Renal cortex interstitium (tissue), 11 donors: ENCODE measurements around the gene PASK. TPM values are rescaled to one million over a fixed set of nuclear protein-coding genes. Genes with fewer than 3 reads are reported as not detected.
"Not testable (repeated sequence)": the region's sequence is repeated elsewhere in the genome, so short reads cannot be mapped to it uniquely, and the experiment has no call there.

Experiments used
- DNase-seq, 11 donors: peaks; one replicate each; pipeline ENCODE4 v3.0.0-alpha.2; 2013; ENCODE audit warnings: low read depth in 9 of 11, low spot score in 4 of 11; ENCODE audit errors: extremely low read depth in 1 of 11
- polyA plus RNA-seq, 3 donors: library from polyadenylated mRNA; unstranded; fragments of 120-200 nt; gene quantifications; one replicate each; pipeline ENCODE4 v1.2.1, GENCODE V29; 2013; ENCODE audit not compliant: insufficient read length in 3 of 3

PASK gene
- polyA plus RNA-seq, 3 donors: 14.4 to 28.9 (median 16.2) TPM

DNA sequence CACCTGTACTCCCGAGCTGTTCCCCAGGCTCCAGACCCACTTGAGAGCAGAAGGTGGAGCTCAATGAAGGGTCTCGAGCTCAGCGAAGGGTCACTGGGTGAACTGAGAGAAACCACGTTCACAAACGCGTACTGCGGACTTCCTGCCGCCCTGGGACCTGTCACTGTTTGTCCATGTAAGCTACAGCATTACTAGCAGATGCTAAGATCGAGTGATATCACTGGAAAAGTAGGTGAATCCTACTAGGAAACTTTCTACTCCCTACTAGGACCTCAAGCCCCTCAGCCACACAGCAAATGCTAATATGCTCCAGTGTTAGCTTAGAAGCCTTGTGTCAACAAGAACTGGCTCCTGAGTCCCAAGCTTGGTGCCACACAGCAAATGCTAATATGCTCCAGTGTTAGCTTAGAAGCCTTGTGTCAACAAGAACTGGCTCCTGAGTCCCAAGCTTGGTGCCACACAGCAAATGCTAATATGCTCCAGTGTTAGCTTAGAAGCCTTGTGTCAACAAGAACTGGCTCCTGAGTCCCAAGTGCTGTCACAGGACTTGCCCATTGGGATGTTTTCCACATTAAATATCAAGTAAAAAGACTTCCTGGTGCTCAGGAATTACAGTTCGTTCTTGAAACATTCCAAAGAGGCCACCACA is 56.0 kb downstream of the PASK start:
- DNase-seq: not testable (repeated sequence)

DNA sequence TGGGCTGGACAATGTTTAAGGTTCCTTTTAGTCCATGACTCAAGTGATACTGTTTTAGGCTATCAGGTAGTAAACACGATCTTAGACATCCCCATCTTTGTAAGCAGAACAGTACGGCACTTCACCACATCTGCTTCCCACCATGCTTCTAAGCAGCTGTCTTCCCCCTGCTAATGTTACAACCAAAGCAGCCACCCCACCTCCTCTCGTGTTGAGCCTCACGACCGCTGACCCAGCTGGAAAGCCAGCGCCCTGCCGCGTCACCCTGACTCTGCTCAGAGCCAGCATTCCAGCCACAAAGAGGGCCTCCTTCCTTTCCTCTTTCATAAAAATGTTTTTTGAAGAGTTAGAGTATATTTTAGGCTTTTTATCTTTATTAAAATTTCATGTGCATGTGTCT is 56.6 kb downstream of the PASK start:
- DNase-seq: no peak

DNA sequence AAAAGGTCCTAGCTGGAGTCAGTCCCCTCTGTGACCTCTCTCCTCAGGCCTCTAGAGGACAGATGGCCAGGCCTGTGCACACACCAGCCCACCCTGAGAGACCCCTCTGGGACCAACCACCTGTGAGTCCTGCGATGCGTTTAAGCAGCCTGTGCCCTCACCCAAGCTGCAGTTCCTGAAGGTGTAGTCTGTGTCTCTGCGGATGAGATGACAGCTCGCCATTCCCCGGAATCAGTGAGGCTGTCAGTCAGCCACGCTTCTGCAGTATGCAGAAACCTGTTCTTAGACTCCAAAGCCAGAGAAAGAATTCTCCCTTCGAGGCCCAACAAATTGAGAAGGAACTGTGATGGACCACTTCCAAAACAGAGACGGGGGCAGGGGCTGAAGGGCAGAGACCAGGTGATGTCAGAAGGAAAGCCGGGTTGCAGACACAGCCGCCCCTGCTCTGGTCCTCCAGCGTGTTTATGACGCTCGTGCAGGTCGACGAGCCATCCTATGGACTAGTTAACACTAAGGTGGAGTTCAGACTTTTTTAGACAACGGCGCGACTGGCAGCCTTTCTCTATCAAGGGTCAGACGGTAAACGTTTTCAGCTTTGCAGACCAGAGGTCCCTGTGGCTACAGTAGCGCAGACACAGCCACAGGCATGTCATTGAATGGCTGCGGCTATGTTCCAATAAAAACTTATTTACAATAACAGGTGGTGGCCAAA is 57.4 kb downstream of the PASK start:
- no peak for DNase-seq

DNA sequence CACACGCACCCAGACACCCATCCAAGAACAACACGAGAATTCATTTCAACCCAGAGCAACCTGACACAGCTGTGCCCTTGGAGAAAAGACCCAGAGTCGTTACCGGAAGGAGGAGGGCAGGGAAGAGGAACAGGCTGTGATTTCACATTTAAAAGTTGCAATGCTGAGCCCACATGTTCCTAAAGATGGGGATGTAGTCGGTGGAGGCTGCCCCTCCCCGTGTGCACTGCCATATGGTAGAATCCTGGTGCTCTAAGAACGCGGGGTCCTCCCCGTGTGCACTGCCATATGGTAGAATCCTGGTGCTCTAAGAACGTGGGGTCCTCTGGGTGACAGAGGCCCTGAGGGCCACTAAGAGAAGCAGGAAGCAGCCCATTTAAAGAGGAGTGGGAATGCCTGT is 58.1 kb downstream of the PASK start:
- DNase-seq: no peak

DNA sequence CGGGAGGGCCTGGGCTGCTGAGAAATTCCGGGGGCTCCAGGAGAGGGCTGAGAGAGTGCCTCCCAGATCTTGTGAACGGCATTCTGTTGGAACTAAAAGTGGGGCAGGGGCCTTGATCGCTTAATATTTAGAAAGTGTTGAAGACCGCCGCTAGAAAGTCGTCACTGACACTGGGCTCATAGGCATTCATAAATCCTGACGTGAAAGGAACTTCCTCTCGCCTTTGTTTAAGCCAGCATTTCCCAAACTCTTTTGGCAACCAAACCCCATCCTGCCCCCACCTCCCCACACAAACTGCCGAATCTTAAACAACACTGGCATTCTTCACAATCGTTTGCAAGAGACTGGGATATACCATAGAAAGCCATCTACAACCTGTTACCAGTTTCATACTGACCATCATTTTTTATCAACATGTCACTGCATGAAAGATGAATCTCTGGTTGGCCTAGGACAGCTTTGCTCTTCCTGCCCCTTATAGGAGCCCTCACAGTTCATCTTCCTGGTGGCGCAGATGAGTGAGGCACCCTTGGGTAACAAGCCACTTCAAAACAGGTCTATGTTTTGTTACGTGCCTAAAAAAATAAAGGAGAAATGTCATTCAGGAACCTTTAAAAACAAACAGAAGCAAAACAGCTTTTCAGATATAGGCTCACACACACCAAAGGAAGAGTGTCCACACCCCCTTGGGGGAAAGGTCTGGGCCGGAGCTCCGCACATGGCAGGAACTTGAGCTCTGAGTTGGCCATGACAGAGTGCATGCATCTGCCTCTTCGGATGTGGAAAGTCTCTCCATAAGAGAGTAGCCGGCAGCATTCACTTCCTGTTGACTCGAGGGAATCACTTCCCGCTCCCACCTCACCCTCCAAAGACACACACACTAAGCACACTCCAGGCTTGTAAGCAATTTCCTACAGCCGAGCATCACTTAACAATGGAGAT is 60.2 kb downstream of the PASK start:
- DNase-seq: no peak

DNA sequence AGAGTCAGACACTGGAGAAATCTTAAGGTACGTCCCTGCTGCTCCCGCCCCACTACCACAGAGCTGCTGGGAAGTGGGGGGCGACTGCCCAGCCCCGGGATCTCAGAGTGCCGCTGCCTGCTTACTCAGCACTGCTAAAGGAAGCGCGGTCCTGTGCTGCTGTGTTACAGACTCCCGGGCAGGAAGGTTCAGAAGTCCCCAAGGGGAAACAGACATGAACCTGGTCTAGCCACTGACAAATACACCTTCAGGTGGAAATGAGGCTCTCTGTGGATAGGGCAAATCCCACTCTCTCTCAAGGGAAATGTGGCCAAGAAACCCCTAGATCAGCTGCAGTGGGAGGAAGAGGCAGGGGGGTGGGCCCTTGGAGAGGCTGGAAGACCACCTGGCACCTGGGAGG is 60.9 kb downstream of the PASK start:
- DNase-seq: no peak

DNA sequence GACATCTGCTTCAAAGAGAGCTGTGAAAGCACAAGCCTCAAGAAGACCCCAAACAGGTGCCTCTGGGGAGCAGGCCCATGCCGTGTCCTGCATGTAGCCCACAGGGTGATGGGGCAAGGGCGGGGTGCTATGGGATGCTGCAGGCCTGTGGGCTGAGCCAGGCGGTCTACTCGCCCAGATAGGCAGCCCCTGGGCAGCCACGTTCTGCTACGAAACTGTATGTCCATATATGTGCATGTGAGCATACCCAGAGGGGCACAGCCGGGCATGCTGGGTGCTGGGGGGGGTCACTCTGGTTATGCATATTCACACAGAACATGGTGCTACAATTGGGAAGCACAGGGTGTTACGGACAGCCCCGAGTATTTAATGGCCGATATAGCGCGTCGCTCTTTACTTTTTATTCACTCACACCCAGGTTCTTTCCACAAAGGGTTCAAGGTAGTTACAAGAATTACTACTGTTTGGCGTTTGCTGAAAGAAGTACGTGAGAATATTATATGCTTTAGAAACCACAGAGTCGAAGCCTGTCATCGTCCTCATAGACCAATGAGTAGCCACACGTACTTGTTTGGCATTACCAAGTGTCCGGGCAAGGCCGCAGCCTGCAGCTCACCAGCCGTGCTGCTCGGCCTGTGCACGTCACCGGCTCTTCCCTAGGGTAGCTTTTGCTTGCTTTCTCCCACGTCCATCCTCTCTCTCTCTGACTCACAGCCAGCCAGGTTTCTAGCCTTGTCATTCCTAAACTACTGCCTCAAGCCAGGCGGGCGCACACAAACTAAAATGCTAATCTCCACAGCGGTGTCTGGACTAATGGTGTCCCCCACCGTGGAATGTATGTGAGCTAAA is 61.6 kb downstream of the PASK start:
- no peak for DNase-seq

DNA sequence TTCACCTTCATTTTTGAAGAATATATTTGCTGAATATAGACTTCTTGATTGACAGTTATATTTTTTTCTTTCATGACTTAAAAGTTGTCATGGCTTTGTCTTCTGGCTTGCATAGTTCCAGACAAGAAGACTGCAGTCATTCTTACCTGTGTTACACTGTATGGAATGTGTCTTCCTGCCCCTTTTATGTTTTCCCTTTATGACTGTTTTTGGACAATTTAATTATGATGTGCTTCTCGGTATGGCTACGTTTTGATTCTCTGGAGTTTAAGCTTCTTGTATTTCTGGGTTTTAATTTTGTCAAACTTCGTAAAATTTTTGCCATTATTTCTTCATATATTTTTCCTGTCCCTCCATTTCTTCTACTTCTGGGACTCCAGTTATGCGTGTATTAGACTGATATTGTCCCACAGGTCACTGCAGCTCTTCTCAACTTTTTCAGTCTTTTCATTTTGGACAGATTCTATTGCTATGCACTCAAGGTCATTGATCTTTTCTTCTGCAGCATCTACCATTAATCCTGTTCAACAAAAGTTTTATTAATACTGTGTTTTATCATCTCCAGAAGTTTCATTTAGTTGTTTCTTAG is 64.3 kb downstream of the PASK start:
- no peak for DNase-seq

DNA sequence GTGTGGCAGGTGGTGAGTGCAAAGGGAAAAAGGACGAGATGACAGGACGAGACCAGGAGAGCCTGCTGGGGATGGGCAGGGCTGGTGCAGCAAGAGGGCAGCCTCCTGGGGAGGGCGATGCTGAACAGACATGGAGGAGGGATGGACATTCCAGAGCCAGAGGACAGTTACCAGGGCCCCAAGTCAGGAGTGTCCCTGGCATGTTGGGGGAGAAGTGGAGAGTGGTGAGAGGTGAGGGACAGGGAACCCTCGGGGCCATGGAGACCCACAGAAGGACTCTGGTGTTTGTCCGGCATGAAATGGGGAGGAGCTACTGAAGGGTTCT is 66.2 kb downstream of the PASK start:
- no peak for DNase-seq

DNA sequence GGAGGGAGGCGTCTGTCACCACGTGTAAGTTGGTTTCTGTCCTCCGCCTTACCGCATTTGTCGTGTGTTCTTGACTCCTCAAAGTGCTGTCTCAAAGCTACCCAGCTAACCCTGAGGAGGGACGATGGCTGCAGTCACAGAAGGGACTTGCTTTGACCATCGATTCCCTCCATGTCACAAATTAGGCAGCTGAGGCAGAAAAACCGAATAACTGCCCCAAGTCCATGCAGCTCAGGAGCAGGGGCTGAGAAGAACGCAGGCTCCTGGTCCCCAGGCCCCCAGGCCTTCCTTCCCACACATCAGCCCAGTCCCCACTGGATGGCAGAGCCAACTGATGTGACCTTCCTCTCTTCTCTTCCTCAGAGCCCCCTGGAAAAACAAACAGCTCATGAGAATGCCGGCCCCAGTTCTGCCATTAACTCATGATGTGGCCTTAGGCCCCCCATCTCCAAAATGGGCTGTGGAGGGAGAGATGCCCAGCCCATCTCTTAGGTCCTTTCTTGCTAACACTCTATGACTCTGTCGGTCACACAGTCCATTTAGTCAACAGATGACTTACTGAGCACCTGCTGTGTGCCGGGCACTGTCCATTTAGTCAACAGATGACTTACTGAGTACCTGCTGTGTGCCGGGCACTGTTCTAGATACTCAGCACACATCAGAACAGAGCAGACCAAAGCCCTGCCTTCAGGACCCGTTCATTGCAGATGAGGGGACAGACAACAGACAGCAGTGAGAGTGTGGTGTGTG is 66.8 kb downstream of the PASK start:
- DNase-seq: no peak

DNA sequence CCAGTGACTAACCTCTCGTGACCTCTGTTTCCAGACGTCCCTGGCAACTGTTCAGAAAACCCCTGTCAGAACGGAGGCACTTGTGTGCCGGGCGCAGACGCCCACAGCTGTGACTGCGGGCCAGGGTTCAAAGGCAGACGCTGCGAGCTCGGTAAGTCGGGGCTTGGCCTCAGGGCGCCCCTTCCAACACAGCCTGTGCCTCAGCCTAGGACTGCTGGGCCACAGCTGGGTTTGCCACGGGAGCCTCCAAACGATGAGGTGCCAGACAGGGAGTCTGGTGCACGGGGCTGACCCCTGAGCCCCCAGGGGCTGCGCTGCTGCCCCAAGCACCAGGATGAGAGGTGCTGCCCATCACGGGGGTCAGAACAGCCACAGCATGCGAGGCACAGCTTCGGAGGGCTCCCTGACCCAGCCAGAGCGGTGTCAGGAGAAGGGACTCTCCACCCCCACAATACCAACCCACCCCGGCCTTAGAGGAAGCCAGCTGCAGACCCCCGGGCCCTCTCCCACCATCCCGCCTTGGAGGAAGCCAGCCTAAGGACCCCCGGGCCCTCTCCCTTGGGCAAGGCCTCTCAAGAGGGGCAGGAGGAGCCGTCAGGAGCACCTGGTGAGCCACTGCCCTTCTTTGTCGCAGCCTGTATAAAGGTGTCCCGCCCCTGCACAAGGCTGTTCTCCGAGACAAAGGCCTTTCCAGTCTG is 67.5 kb downstream of the PASK start:
- no peak for DNase-seq

DNA sequence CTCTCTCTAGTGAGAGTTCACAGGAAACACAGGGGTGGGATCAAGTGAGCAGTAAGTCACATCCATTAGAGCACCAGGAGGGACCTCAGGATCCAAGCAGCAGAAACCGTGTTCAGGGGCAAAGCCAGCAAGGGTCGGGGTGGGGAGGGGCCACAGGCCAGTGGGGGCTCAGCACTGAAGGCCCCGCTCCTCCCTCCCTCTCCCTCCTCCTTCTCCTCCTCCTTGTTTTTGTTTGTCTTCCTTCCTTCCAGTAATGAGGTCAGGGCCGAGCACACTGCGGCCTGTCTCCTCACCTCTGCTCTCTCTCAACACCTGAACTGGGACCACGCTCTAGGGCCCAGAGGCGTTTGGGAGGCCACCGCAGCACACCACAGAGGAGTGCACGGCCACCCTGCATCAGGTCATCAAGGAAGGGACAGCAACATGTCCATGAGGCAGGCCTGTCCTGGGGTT is 68.1 kb downstream of the PASK start:
- DNase-seq: no peak

DNA sequence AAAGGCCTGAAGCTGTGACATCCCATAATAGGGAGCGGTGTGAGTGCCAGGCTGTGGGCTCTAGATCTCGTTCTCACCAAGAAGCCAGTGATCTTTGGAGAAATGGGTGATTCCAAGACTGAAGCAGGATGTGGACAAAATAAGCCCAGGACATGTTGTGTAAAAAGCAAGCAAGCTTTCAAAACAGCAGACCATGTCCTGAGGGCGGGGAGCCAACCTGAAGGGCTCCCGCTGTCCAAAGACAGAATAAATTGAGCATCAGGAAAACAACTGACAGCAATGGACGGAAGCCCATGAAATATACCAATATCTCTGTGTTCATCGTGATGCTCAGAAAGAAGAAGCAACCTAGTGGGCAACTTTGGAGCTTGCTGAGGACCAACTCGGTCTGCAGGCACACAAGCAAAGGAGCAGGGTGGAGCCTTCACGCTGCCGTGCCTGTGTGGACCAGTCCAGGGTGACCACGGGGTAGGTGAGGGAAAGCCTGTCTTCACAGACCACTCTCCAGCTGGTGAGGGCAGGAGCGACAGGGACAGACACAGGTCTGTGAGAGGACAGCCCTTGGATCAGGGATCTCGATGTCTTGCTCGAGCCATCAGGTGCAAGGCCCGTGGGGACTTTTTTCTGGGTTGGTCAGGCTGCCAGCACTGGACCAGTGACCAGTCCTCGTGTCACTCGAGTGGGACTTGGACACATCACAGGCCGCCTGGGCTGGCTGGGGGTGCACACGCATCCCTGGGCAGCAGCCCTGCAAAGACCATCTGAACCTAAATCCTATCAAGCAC is 68.7 kb downstream of the PASK start:
- no peak for DNase-seq

DNA sequence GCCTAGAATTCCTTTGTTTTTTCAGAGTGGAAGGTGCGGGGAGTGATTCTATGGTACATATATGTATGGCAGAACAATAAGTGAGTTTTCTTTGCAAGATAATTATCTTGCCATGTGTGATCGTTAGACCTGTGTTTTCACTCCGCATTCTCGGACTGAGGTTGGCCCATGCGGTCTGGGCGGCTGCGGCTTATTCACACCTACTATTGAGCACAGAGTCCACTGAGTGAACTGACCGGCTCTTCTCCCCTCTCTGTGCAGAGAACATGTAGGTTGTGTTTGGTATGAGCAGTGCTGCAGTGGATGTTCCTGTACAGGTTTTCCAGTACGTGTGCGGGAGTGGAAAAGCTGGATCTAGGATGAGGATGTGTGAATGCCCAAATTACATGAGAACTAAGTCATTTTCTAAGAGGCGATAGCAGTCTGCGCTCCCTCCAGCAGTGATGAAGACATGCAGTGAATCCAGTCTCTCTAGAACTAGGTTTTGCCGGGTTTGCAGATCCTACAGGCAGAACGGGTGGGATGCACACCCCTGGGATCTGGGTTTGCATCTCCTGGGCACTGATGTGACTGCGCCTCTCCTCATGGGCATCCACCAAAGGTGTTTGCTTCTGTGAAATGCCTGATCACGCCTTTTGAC is 74.3 kb downstream of the PASK start:
- DNase-seq: no peak

DNA sequence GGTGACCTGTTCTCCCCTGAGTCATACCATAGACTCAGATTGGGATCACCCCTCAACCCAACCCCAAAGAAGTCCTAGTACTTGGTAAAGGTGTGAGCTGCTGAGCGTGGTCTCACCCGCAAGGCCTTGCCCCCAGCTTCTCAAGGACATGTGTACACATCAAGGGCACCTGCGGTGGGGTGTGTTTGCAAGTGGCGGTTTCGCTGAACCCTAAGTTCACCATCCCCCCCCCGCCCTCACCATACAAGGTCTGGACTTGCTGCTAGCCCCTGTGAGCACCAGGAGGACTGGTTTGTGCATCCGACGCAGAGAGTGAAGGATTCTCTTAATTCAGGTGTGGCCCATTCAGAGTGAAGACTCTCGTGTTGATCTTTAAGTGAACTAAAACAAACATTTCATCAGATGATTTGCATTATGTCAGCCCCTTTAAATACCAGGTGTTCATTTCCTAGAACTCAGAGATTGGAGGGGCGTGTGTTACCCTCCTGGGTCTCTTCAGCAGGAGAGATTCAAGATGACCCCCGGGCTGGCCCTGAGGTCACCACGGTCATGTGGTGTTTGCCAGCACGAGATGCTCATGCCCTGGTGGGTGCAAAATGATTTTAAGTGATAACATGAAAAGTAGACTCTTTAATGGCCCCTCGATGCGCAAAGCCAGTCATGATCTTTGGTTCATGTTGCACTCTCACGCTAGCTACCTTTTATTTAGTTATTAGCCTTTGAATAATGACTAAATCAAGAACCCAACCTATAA is 75.0 kb downstream of the PASK start:
- DNase-seq: no peak
